ENCODE results near the gene KIF12.
A peak's percentile ranks its signal among the peaks of the same experiment; 100 is the strongest.

KIF12 gene

GRCh38 chr9:114123031-114123977 is 24.2 kb upstream of the KIF12 start:
- DNase-seq: no peak

- DNase-seq: no peak
These were observed 23.3 kb upstream of the KIF12 start for GRCh38 chr9:114122136-114123027.

DNA sequence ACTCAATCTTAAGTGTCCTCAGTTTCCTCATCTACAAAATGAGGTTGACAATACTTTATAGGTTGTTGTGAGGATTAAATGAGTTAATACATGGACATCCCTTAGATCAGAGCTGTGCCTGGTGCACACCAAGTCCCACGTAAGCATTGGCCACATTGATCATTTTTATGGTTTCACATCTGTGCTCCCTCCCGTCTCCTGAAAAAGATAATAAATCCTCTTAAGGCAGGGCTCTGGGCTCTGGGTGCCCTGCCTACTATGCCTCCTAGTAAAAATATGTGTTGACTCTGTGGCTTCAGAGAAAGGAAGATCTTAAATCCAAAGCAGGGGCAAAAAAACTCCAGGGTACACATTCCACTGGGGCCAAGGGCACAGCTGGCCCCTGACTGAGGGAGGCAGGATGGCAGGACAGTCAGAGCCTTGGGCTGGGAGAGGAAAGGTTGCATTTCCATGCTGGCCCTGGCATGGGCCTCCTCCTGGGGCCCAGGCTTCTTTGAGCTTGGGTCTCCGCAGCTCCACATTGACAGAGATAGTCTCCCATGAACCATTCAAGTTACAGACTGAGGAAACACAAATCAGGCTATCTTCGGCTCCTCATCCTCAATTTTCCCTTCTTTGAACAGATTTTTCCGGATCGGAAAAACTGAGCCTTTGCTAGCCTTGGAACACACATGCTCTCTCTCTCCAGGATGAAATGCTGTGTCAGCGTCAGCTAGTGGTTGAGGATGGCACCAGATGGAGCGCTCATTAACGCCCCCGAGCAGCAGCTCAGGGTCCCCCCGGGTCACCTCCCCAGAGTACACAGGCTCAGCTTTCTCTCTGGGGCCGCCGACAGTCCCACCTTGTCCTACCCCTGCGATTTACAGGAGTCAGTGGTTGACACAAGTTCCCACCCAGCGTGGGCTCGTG is 22.4 kb upstream of the KIF12 start:
- no peak for DNase-seq

DNA sequence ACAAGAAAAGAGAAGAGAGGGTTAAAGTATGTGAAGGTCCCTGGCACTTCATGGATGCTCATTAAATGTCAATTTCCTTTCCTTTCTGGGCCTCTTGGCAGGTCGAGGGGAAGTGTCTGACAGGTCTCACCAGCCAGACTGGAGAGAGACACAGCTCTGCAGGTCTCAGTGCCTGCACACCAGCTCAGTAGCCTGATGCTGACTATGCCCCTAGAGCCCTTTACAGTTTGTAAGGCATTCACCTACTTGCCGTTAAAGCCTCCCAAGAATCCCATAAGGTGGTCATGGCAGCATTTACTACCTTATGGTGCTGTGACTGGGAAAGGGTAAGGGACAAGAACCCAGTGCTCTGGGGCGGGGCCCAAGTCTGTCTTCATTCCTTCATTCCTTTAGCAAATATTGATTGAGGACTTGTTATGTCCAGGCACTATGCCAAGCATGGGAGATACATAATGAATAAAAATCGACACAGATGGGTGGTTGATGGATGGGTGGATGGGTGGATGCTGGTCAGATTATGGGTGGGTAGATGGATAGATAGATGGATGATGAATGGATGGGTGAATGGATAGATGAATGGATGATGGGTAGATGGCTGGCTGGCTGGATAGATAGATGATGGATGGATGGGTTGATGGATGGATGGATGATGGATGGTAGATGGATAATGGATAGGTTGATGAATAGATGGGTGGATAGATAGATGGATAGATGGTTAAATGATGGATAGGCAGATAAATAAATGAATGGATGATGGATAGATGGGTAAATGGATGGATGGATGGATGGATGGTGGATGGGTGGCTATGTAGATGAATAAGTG is 21.3 kb upstream of the KIF12 start:
- DNase-seq: no peak

GRCh38 chr9:114119242-114120191 is 20.4 kb upstream of the KIF12 start:
- no peak for DNase-seq

- no peak for DNase-seq
These were observed 19.1 kb upstream of the KIF12 start for GRCh38 chr9:114117996-114118830.

GRCh38 chr9:114117614-114117995 is 18.5 kb upstream of the KIF12 start:
- DNase-seq: no peak

DNA sequence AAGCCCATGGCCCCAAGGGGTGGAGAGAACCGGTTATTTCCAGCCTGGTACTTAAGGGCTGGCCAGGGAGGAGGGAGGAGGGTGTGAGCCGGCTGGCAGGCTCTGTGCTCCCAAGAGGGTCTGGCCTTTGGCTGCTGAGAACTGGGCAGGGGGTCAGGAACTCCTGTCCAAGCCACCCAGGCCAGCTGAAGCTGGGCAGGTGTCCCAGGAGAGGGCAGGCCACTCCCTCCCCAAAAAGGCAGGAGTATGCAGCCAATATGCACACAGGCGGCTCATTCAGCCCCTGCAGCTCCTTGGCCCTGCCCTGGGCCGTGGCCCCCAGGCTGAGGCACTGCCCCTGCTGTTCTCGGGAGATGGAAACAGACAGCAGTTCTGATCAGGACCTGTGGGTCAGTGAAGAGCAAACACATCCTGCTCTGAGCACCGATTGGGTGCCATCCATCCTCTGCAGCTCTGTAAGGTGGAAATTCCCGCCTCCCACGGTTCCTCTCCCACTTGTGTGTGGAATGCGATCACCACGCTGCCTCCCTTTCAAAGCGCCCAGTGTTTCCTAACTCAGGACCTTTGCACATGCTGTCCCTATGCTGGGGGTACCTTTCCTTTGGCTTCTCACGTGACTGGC is 17.1 kb upstream of the KIF12 start:
- no peak for DNase-seq

DNA sequence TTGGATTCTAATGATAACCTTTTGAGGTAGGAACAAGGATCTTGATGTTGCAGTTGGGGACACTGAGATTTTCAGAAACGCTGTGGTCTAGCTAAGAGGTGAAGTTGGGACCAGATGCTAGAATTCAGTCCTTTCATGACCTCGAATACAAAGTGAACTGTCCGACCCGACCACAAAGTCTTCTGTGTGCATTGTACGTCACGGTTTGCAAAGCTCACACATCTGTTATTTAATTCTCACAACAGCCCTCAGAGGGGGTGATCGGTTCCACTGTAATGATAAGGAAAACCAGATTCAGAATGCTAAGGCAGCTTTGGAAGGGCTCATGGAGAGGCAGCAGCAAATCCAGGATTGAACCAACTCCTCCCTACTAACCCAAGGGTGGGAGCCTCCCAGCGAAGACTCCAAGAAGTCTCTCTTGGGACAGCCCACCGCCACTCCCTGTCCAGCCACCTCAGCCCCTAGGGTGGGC is 16.6 kb upstream of the KIF12 start:
- no peak for DNase-seq

DNA sequence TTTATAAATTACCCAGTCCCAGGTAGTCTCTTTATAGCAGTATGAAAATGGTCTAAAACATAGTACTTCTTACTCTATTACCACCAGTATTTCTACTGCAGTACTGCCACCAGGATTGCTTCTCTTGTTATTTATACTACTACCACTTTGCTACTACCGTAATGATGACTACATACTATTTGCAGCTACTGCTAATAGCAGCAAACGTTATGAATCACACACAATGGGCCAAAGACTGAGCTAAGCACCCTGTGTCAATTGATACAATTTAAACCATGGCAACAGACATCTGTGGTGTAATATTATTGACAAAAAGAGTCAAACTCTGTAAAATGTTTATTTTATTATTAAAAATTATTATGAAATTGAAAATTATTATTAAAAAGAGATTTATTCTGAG is 15.3 kb upstream of the KIF12 start:
- DNase-seq: no peak

DNA sequence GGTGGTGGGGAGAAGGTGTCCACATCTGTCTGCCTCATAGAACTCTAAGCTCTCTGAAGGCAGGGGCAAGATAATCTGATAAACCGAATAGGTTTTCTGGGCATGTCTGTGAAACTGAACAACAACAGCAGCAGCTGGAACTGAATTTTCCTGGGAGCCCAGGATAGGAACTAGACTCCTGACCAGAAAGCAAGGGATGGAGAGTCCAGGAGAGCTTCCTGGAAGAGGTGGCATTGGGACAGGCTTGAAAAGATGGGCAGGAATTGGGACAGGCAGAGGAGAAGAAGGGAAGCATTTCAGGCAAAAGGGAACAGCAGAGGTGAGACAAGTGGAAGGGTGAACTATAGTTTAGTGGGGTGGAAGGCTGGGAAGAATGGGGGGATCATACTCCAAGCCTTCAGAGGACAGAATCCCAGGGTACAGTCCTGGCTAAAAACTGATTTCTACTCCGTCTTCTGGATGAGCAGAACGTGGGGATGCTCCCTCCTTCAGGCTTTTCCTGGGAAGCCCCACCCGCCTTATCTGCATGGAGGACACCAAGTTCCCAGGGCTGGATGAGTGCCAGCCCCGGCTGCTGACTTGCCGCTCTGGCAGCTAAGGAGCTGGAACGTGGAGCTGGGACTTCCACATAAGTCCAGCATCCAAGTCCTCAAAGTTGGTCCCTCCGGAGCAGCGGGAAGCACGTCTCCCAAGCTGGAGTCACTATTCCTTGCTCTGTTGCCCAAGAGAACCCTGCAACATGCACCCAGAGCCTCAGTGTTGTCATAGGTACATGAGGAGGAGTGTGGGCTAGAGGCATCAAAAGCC is 13.9 kb upstream of the KIF12 start:
- no peak for DNase-seq

- DNase-seq: no peak
These were observed 13.2 kb upstream of the KIF12 start for GRCh38 chr9:114112325-114112724.

DNA sequence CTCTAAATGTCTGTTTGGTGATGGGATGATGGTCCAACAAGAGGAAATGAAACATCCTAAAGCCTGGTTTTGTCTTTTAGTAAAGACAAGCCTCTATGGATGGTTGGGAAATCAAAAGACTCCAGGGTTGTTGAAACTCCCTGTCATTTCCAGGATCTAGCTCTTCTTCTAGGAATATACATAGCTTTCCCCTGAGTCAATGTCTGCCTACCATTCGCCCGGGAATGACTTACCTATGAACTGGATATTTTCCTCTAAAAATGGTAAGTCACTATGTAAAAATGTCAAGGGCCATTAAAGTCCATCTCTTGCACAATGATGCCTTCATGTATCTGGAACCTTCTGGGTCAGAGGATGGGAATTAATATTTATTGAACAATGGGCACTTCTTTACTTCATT is 11.1 kb upstream of the KIF12 start:
- no peak for DNase-seq

GRCh38 chr9:114109124-114109523 is 10.0 kb upstream of the KIF12 start:
- no peak for DNase-seq

GRCh38 chr9:114108016-114108833 is 9.1 kb upstream of the KIF12 start:
- DNase-seq: peak; percentile 9

- DNase-seq: no peak
These were observed 8.4 kb upstream of the KIF12 start for GRCh38 chr9:114107286-114108001.
